K562 (cell line): Measurements from ENCODE around the gene BSN. TPM values are rescaled to one million over a fixed set of nuclear protein-coding genes. Genes with fewer than 3 reads are reported as not detected.

Source experiments
- ATAC-seq: fragments of 200-7000 bp; cut with Tn5 transposase; 3 replicates; pipeline ENCODE4 v1.9.1; 2020; ENCODE audit warnings: moderate library complexity
- BruUV-seq: library from RNA; stranded (reverse); fragments of 400-500 nt; replicated peaks from 2 replicates; lab custom pipeline; 2021; lab: Mats Ljungman, UMichigan
- CTCF ChIA-PET: fragments of 300-600 bp; formaldehyde crosslinking; extraction: SDS; loops from one replicate; lab custom pipeline; 2021; ENCODE audit warnings: low intra/inter-chr PET ratio; lab: Yijun Ruan, JAX
- POLR2A ChIA-PET: fragments of 300-600, 350-650 bp; sonication (Branson Sonifier 250); formaldehyde crosslinking; extraction: SDS; loops from one replicate; lab custom pipeline; 2021; ENCODE audit warnings: antibody characterized with exemption, inconsistent platforms; lab: Yijun Ruan, JAX
- DNase-seq, 4 experiments: peaks; one replicate each; pipeline versions ENCODE4 v3.0.0 to v3.0.0-alpha.2; 2011 to 2018; ENCODE audit warnings: low spot score in 3 of 4, mixed read lengths in 3 of 4; ENCODE audit errors: extremely low read depth in 1 of 4
- FAIRE-seq: peaks from 2 replicates; lab custom pipeline; 2011; peaks lifted over from hg19 to GRCh38; lab: Jason Lieb, UNC
- H2AFZ ChIP-seq: 2 replicates; pipeline ENCODE4 v1.6.0; 2011; ENCODE audit warnings: low read depth, low read length, control low read depth, inconsistent platforms
- H3K27ac ChIP-seq: fragments of 200-600 bp; 3 replicates; pipeline ENCODE4 v1.8.0; 2011; ENCODE audit warnings: low read depth, mild to moderate bottlenecking, control low read depth, inconsistent platforms, low read length, moderate library complexity, mixed read lengths; ENCODE audit errors: extremely low read depth
- H3K27me3 ChIP-seq, 2 experiments: fragments of 300-600 bp in 1 of 2; 2 replicates in 1 of 2; 3 replicates in 1 of 2; pipeline versions ENCODE4 v1.6.0 to v1.8.0; 2011; ENCODE audit warnings: inconsistent platforms in 2 of 2, low read length in 2 of 2, mild to moderate bottlenecking in 1 of 2, mixed read lengths in 1 of 2, moderate library complexity in 1 of 2; ENCODE audit not compliant: control insufficient read depth in 2 of 2, insufficient read depth in 2 of 2
- H3K36me3 ChIP-seq: fragments of 300-600 bp; 3 replicates; pipeline ENCODE4 v1.8.0; 2011; ENCODE audit warnings: mild to moderate bottlenecking, low read length, inconsistent platforms; ENCODE audit not compliant: control insufficient read depth, insufficient read depth
- H3K4me1 ChIP-seq, 2 experiments: fragments of 200-600 bp in 1 of 2; replicated peaks in 1 of 2; 2 replicates in 1 of 2; 3 replicates in 1 of 2; pipeline versions ENCODE4 v1.5.1 to v1.8.0; 2011; ENCODE audit warnings: inconsistent platforms in 2 of 2, low read length in 2 of 2, mild to moderate bottlenecking in 1 of 2, mixed read lengths in 1 of 2, moderate library complexity in 1 of 2; ENCODE audit not compliant: control insufficient read depth in 2 of 2, insufficient read depth in 2 of 2
- H3K4me2 ChIP-seq: 2 replicates; pipeline ENCODE4 v1.6.1; 2011; ENCODE audit warnings: low read length, control low read depth, inconsistent platforms, mixed read lengths; ENCODE audit not compliant: insufficient read depth
- H3K4me3 ChIP-seq: fragments of 200-600 bp; sonication (generic), shearing (Covaris generic); 2 replicates; pipeline ENCODE4 v1.5.1; 2016; ENCODE audit warnings: control low read depth, inconsistent platforms
- H3K79me2 ChIP-seq: fragments of 200-600 bp; 3 replicates; pipeline ENCODE4 v1.8.0; 2011; ENCODE audit warnings: low read length, inconsistent platforms; ENCODE audit not compliant: control insufficient read depth, insufficient read depth
- H3K9ac ChIP-seq, 2 experiments: 2 replicates each; pipeline versions ENCODE4 v1.6.0 to v1.6.1; 2011; ENCODE audit warnings: low read depth in 2 of 2, low read length in 2 of 2, control low read depth in 1 of 2, inconsistent platforms in 1 of 2, mild to moderate bottlenecking in 1 of 2, mixed read lengths in 1 of 2; ENCODE audit not compliant: insufficient read depth in 1 of 2
- H3K9me1 ChIP-seq: one replicate; pipeline ENCODE4 v1.6.0; 2011; ENCODE audit warnings: inconsistent platforms, mild to moderate bottlenecking, low read length, moderate library complexity; ENCODE audit not compliant: control insufficient read depth, insufficient read depth
- H3K9me3 ChIP-seq: replicated peaks from 2 replicates; pipeline ENCODE4 v1.5.1; 2011; ENCODE audit warnings: low read depth, low read length, inconsistent platforms; ENCODE audit not compliant: control insufficient read depth, insufficient read depth
- H4K20me1 ChIP-seq: replicated peaks from 2 replicates; pipeline ENCODE4 v1.6.1; 2011; ENCODE audit warnings: low read length, inconsistent platforms, mixed read lengths; ENCODE audit not compliant: control insufficient read depth, insufficient read depth
- MCM3 ChIP-seq: fragments of 450-650 bp; IDR thresholded peaks from 2 replicates; pipeline ENCODE4 v1.6.1; 2016
- NFATC3 ChIP-seq: fragments of 450-650 bp; IDR thresholded peaks from 2 replicates; pipeline ENCODE4 v1.6.1; 2017; ENCODE audit warnings: mild to moderate bottlenecking
- POLR2G ChIP-seq: fragments of 200-400 bp; formaldehyde crosslinking; IDR thresholded peaks from 2 replicates; pipeline ENCODE4 v1.6.1; 2017; ENCODE audit warnings: low read depth, mild to moderate bottlenecking, antibody characterized with exemption, low read length, moderate library complexity
- PRMT5 ChIP-seq: sonication (generic); formaldehyde crosslinking; IDR thresholded peaks from 2 replicates; pipeline ENCODE4 v1.5.0; 2020; ENCODE audit warnings: missing genetic modification reagents
- RFX1 ChIP-seq: fragments of 450-650 bp; IDR thresholded peaks from 2 replicates; pipeline ENCODE4 v1.6.1; 2016; ENCODE audit warnings: mild to moderate bottlenecking, moderate library complexity
- ZNF76 ChIP-seq: fragments of 250-450 bp; sonication (Bioruptor Pico); IDR thresholded peaks from 2 replicates; pipeline ENCODE4 v1.4.0; 2020; ENCODE audit warnings: mild to moderate bottlenecking, moderate library complexity, borderline replicate concordance
- WGBS: fragments of 100-300 bp; shearing (Covaris generic); methylation state at CpG from one replicate; pipeline ENCODE4 v1.1.6; 2016; ENCODE audit warnings: low coverage, mixed read lengths; ENCODE audit not compliant: insufficient coverage; ENCODE audit errors: missing lambda C conversion rate; 5-methylcytosine and 5-hydroxymethylcytosine counted together
- in situ Hi-C: fragments of 300-500 bp; cut with MboI; formaldehyde crosslinking; loops from 4 replicates; pipeline ENCODE4 v1.15.0; 2018; ENCODE audit warnings: inconsistent platforms, mixed read lengths
- intact Hi-C: fragments of 100-400 bp; cut with micrococcal nuclease; formaldehyde crosslinking; loops from 2 replicates; pipeline ENCODE4 v1.14.2; 2022
- polyA plus RNA-seq, 8 experiments: library from polyadenylated mRNA; depleted of rRNA in 4 of 8; stranded (reverse) in 5 of 8; unstranded in 3 of 8; fragments of >200 nt; fragmentation: Nextera tagmentation in 2 of 8; fragmentation: Illumina TruSeq in 1 of 8; extraction: Ambion mirVana in 2 of 8; extraction: Trizol in 1 of 8; gene quantifications; 2 replicates each; pipeline versions ENCODE4 v1.2.1 to v1.2.3, GENCODE V29; 2011 to 2014; ENCODE audit warnings: inconsistent platforms in 1 of 8, missing spikeins in 1 of 8
- total RNA-seq, 7 experiments: library from RNA; depleted of rRNA in 6 of 7; stranded (reverse); fragments of >200 nt in 6 of 7; fragmentation: Illumina TruSeq in 2 of 7; extraction: Trizol in 2 of 7; gene quantifications; 2 replicates each; pipeline versions ENCODE4 v1.2.1 to v1.2.3, GENCODE V29; 2011 to 2021; ENCODE audit warnings: low replicate concordance in 1 of 7
- TF ChIP-seq, protein P1 (sequence below): fragments of 250-450 bp; sonication (Bioruptor Pico); IDR thresholded peaks from 2 replicates; pipeline ENCODE4 v1.8.0; 2022; ENCODE audit warnings: moderate library complexity, mild to moderate bottlenecking, inconsistent platforms
- TF ChIP-seq, protein P2 (sequence below): fragments of 450-650 bp; formaldehyde crosslinking; IDR thresholded peaks from 2 replicates; pipeline ENCODE4 v1.4.0; 2020; ENCODE audit warnings: mild to moderate bottlenecking, moderate library complexity
- TF ChIP-seq, protein P3 (sequence below): fragments of 200-800 bp; sonication (Bioruptor generic); IDR thresholded peaks from 2 replicates; pipeline ENCODE4 v1.6.1; 2017; ENCODE audit warnings: missing genetic modification characterization, missing compliant biosample characterization

Gene BSN
- total and polyA plus RNA-seq, 9 of the 15 experiments (the other 6 are each of a cell fraction or from before 2014, with no cell fraction given), result 0.03 to 1.5 (median 0.29) TPM

DNA sequence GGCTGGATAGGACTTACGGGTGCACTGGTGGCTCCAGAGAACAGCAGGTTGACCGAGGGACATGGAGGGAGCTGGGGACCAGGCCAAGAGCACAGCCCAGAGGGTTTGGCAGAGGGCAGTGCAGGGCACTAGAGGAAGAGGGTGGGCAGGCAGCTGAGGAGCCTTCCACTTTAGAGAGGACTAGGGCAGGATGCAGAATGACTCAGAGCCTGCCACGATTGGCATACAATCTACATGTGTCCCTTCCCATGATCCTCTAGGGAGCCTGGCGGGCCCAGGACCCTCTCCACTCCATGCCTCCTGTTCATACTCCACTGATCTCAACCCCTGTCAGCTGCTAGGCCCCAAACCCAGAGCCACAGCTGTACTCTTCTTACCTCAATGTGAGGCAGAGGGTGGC, 105.5 kb downstream of the BSN start:
- no peak for ATAC-seq

More for the DNA sequence above, 105.5 kb downstream of the BSN start:
- intact Hi-C loops (no loop called here), in situ Hi-C loops (loop anchor here (10.0 kb wide), 1 partner anchor 95 kb away; no protein-coding TSS in a partner anchor)
- H3K9ac ChIP-seq, result no peak overlapping the region
- no peak overlapping the region for H2AFZ ChIP-seq
- H3K9me1 ChIP-seq, result no peaks in the 10 kb centered on the region
- no TSS peak for BruUV-seq
- ChIA-PET POLR2A (interaction anchor here (0.6 to 0.8 kb wide), 3 partner anchors 9 to 16 kb away, joined by 3 read pairs; no protein-coding TSS in a partner anchor), CTCF (no interaction called here)
- H3K79me2 ChIP-seq, result no peaks in the 10 kb centered on the region
- no peak overlapping the region for H3K27ac ChIP-seq
- H4K20me1 ChIP-seq, result no peaks in the 10 kb centered on the region
- TF ChIP-seq, protein P1, sequence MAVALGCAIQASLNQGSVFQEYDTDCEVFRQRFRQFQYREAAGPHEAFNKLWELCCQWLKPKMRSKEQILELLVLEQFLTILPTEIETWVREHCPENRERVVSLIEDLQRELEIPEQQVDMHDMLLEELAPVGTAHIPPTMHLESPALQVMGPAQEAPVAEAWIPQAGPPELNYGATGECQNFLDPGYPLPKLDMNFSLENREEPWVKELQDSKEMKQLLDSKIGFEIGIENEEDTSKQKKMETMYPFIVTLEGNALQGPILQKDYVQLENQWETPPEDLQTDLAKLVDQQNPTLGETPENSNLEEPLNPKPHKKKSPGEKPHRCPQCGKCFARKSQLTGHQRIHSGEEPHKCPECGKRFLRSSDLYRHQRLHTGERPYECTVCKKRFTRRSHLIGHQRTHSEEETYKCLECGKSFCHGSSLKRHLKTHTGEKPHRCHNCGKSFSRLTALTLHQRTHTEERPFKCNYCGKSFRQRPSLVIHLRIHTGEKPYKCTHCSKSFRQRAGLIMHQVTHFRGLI (CRISPR knock-in tag), result no peak
- TF ChIP-seq PRMT5, result no peak
- TF ChIP-seq ZNF76 (CRISPR knock-in tag), result no peak
- no peak for TF ChIP-seq RFX1
- TF ChIP-seq NFATC3, result no peak
- TF ChIP-seq, protein P2, sequence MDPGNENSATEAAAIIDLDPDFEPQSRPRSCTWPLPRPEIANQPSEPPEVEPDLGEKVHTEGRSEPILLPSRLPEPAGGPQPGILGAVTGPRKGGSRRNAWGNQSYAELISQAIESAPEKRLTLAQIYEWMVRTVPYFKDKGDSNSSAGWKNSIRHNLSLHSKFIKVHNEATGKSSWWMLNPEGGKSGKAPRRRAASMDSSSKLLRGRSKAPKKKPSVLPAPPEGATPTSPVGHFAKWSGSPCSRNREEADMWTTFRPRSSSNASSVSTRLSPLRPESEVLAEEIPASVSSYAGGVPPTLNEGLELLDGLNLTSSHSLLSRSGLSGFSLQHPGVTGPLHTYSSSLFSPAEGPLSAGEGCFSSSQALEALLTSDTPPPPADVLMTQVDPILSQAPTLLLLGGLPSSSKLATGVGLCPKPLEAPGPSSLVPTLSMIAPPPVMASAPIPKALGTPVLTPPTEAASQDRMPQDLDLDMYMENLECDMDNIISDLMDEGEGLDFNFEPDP (CRISPR knock-in tag), result no peak
- no peak for TF ChIP-seq MCM3
- TF ChIP-seq POLR2G, result no peak
- TF ChIP-seq, protein P3, sequence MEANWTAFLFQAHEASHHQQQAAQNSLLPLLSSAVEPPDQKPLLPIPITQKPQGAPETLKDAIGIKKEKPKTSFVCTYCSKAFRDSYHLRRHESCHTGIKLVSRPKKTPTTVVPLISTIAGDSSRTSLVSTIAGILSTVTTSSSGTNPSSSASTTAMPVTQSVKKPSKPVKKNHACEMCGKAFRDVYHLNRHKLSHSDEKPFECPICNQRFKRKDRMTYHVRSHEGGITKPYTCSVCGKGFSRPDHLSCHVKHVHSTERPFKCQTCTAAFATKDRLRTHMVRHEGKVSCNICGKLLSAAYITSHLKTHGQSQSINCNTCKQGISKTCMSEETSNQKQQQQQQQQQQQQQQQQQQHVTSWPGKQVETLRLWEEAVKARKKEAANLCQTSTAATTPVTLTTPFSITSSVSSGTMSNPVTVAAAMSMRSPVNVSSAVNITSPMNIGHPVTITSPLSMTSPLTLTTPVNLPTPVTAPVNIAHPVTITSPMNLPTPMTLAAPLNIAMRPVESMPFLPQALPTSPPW (CRISPR knock-in tag), result no peak
- DNase-seq (no peak), FAIRE-seq (no peak)
- 37% methylated on average over 4 of the region's 4 CpGs for WGBS
- H3K9me3 ChIP-seq, result no peaks in the 10 kb centered on the region
- H3K4me2 ChIP-seq, result no peak overlapping the region
- H3K36me3 ChIP-seq, result no peaks in the 10 kb centered on the region
- H3K4me3 ChIP-seq, result no peak overlapping the region
- H3K27me3 ChIP-seq, result no peaks in the 10 kb centered on the region
- H3K4me1 ChIP-seq, result peaks cover 0 to 20% of the 10 kb centered on the region in 2 experiments; a peak in 2 of 5 replicates
